Chondrocyte (in vitro differentiated cells): Measurements from ENCODE around the gene PTPRS. TPM values are rescaled to one million over a fixed set of nuclear protein-coding genes. Genes with fewer than 3 reads are reported as not detected.

Experiments used
- DNase-seq: peaks from one replicate; pipeline ENCODE4 v3.0.0; 2021; ENCODE audit warnings: mixed read lengths, low spot score
- H3K27ac Mint-ChIP-seq: one replicate; pipeline ENCODE4 v1.8.0; 2021; ENCODE audit warnings: mild to moderate bottlenecking, moderate library complexity, mixed read lengths; ENCODE audit not compliant: unreplicated experiment
- H3K27me3 Mint-ChIP-seq: 2 replicates; pipeline ENCODE4 v1.8.0; 2021; ENCODE audit warnings: low read depth, mixed read lengths
- H3K36me3 Mint-ChIP-seq: 2 replicates; pipeline ENCODE4 v1.8.0; 2021; ENCODE audit warnings: low read depth, mixed read lengths
- H3K4me1 Mint-ChIP-seq: 2 replicates; pipeline ENCODE4 v1.8.0; 2021; ENCODE audit warnings: low read depth, mild to moderate bottlenecking, mixed read lengths
- H3K4me3 Mint-ChIP-seq: one replicate; pipeline ENCODE4 v1.8.0; 2021; ENCODE audit warnings: mild to moderate bottlenecking, moderate library complexity, mixed read lengths; ENCODE audit not compliant: unreplicated experiment
- H3K9me3 Mint-ChIP-seq: 2 replicates; pipeline ENCODE4 v1.8.0; 2021; ENCODE audit warnings: low read depth, mixed read lengths
- total RNA-seq: library from RNA; stranded (reverse); gene quantifications from 3 replicates; pipeline ENCODE4 v1.2.1, GENCODE V29; 2021
- TF ChIP-seq, protein P1 (sequence below): fragments of 200-600 bp; sonication (generic); IDR thresholded peaks from 2 replicates; pipeline ENCODE4 v1.5.0; 2021; ENCODE audit warnings: antibody characterized with exemption, mild to moderate bottlenecking, moderate library complexity

The PTPRS gene
- total RNA-seq, 1 donor from 2014 or later = 130 TPM

DNA sequence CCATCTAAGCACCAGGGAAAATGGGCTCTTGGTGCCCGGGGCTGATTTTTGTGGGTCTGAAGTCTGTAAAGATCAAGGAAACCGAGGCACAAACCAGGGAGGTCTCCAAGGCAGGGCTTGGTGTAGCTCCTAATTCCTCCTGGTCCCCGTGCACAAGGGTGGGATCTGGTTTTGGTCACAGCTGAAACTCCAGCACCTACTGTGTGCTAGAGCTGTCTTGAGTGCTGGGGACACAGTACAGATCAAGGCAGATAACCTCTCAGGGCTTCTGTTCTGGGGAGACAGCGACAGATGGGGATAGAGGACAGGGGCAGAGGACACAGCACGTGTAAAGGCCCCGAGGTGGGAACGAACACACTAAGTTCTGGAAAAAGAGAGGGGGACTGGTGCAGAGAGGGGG, 37.4 kb downstream of the PTPRS start:
- TF ChIP-seq, protein P1, sequence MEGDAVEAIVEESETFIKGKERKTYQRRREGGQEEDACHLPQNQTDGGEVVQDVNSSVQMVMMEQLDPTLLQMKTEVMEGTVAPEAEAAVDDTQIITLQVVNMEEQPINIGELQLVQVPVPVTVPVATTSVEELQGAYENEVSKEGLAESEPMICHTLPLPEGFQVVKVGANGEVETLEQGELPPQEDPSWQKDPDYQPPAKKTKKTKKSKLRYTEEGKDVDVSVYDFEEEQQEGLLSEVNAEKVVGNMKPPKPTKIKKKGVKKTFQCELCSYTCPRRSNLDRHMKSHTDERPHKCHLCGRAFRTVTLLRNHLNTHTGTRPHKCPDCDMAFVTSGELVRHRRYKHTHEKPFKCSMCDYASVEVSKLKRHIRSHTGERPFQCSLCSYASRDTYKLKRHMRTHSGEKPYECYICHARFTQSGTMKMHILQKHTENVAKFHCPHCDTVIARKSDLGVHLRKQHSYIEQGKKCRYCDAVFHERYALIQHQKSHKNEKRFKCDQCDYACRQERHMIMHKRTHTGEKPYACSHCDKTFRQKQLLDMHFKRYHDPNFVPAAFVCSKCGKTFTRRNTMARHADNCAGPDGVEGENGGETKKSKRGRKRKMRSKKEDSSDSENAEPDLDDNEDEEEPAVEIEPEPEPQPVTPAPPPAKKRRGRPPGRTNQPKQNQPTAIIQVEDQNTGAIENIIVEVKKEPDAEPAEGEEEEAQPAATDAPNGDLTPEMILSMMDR = no peak
- Mint-ChIP-seq H3K4me1 (peaks cover 1% of the 10 kb centered on the region), H3K27me3 (no peaks in the 10 kb centered on the region), H3K36me3 (no peaks in the 10 kb centered on the region), H3K4me3 (no peak overlapping the region), H3K9me3 (no peaks in the 10 kb centered on the region), H3K27ac (no peak overlapping the region)
- no peak for DNase-seq

DNA sequence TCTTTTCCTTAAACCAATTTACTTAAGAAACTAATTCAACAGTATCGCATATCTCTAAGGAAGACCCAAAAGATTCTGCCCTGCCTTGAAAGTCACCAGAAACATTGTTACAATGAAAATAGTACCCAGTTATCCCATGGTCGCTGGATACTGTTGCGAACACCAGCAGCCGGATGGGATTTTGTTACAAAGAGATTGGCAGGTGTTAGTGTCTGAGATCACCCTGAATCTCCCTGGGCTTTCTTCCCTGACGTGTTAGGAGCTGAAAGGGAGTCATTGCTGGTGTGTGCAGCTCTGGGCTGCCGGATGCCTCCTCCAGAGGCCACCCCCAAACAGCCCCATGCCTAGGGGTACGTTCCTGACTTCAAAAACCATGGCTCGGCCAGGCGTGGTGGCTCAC, 38.2 kb downstream of the PTPRS start:
- no peak for DNase-seq
- H3K9me3 Mint-ChIP-seq = no peaks in the 10 kb centered on the region
- no peak overlapping the region for H3K27ac Mint-ChIP-seq
- H3K4me1 Mint-ChIP-seq = no peaks in the 10 kb centered on the region
- TF ChIP-seq, protein P1 = no peak
- H3K27me3 Mint-ChIP-seq = no peaks in the 10 kb centered on the region
- no peaks in the 10 kb centered on the region for H3K36me3 Mint-ChIP-seq
- no peak overlapping the region for H3K4me3 Mint-ChIP-seq

DNA sequence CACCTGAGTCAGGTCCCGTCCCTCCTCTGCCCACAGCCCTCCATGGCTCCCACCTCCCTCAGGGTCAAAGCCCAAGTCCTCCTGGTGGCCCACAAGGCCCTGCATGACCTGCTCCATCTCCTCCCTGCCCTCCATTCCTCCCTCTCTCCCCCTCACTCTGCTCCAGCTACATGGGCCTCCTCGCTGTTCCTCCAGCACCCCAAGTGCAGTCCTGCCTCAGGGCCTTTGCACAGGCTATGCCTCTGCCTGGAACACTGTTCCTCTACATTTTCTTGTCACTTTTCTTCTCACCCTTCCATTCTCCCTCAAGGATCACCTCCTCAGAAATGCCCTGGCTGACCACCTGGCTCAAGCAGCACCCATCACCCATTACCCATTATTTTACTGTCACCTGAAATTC, 41.5 kb downstream of the PTPRS start:
- Mint-ChIP-seq H3K4me1 (peaks cover under 1% of the 10 kb centered on the region), H3K27me3 (no peaks in the 10 kb centered on the region), H3K27ac (no peak overlapping the region), H3K36me3 (no peaks in the 10 kb centered on the region), H3K4me3 (no peak overlapping the region), H3K9me3 (no peaks in the 10 kb centered on the region)
- TF ChIP-seq, protein P1 = no peak
- no peak for DNase-seq

DNA sequence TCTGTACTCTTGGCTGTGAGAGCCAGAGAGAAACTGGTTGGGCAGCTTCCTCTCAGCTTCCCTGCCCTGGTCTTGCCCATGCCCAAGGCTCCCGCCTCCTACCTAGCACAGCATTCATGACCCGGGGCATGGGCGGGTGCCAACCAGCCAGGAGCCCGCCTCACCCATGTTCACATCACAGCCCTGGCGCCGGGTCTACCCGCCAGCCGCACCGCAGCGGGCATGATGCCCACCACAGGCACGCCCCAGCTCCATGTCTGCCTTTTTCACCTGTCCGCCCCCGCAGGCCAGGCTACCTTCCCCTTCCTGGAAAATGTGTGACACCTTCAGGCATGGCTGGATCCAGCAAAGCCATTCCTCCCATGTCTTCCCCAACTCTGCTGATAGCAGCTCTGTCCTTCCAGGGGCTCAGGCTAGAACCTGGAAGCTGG, 42.1 kb downstream of the PTPRS start:
- Mint-ChIP-seq H3K4me1 (peaks cover 2% of the 10 kb centered on the region), H3K9me3 (no peaks in the 10 kb centered on the region), H3K36me3 (no peaks in the 10 kb centered on the region), H3K27ac (no peak overlapping the region), H3K4me3 (no peak overlapping the region), H3K27me3 (no peaks in the 10 kb centered on the region)
- no peak for DNase-seq
- TF ChIP-seq, protein P1 = no peak

DNA sequence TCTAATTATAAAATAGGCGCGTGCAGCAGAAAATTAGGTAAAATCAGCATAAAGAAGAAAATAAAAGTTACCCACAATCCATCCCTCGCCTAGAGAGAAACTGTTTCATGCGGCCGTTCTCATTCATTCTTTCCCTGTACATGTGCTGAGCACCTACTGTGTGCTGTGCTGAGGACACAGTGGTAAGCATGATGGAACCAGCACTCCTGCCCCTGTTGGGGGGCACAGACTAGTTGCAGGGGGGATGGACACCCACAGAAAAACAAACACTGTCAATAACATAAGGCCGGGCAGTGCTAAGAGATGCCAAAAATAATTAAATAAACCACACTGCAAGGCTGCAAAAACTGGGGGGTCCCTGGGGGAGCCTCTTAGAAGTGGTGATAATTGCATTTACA, 43.3 kb downstream of the PTPRS start:
- Mint-ChIP-seq H3K4me3 (no peak overlapping the region), H3K27me3 (no peaks in the 10 kb centered on the region), H3K27ac (no peak overlapping the region), H3K36me3 (no peaks in the 10 kb centered on the region), H3K4me1 (peaks cover 4% of the 10 kb centered on the region), H3K9me3 (no peaks in the 10 kb centered on the region)
- no peak for DNase-seq
- TF ChIP-seq, protein P1 = no peak
